Esophagus squamous epithelium (tissue), 5 donors: ENCODE measurements around the gene PHF21B. TPM values are rescaled to one million over a fixed set of nuclear protein-coding genes. Genes with fewer than 3 reads are reported as not detected.

ENCODE experiments used
- DNase-seq: peaks from one replicate; lab custom pipeline; 2025; lab: John Stamatoyannopoulos, UW
- H3K27ac ChIP-seq, 4 donors: fragments of 200-600 bp; sonication (generic); one replicate each; pipeline ENCODE4 v1.5.1; 2016 to 2019; ENCODE audit warnings: mild to moderate bottlenecking in 1 of 4
- H3K27me3 ChIP-seq, 4 donors: fragments of 200-600 bp; sonication (generic); 1 replicate in 3 of 4; 2 replicates in 1 of 4; pipeline versions ENCODE4 v1.5.1 to v1.6.0; 2017 to 2021; ENCODE audit warnings: antibody characterized with exemption in 1 of 4
- H3K36me3 ChIP-seq, 3 donors: fragments of 200-600 bp; sonication (generic); one replicate each; pipeline ENCODE4 v1.5.1; 2016 to 2019
- H3K4me1 ChIP-seq, 3 donors: fragments of 200-600 bp; sonication (generic); one replicate each; pipeline ENCODE4 v1.5.1; 2017 to 2019
- H3K4me3 ChIP-seq, 4 donors: fragments of 200-600 bp; sonication (generic); 1 replicate in 3 of 4; 2 replicates in 1 of 4; pipeline ENCODE4 v1.5.1; 2016 to 2019; ENCODE audit warnings: mild to moderate bottlenecking in 2 of 4, moderate library complexity in 1 of 4
- H3K9me3 ChIP-seq, 3 donors: fragments of 200-600 bp; sonication (generic); one replicate each; pipeline ENCODE4 v1.5.1; 2016 to 2019
- POLR2A ChIP-seq, 4 donors: fragments of 450-650 bp; IDR thresholded peaks; one replicate each; pipeline ENCODE4 v1.6.1; 2017; ENCODE audit warnings: antibody characterized with exemption in 4 of 4, mild to moderate bottlenecking in 4 of 4, moderate library complexity in 3 of 4
- WGBS, 2 donors: methylation state at CpG; one replicate each; pipeline ENCODE4 v1.1.5; 2018; 5-methylcytosine and 5-hydroxymethylcytosine counted together
- intact Hi-C: fragments of 100-400 bp; cut with DNase I; formaldehyde crosslinking; loops from one replicate; pipeline ENCODE4 v1.15.0; 2022
- total RNA-seq, 4 donors: library from RNA; depleted of rRNA; stranded (reverse); fragments of >200 nt; gene quantifications; one replicate each; pipeline ENCODE4 v1.1.0, GENCODE V29; 2016
- TF ChIP-seq, protein P1 (sequence below), 6 experiments: fragments of 450-650 bp in 4 of 6; fragments of 200-600 bp in 2 of 6; sonication (generic) in 2 of 6; IDR thresholded peaks; one replicate each; pipeline ENCODE4 v1.5.1; 2016 to 2019; ENCODE audit warnings: antibody characterized with exemption in 6 of 6, mild to moderate bottlenecking in 4 of 6, moderate library complexity in 4 of 6
- donor health status: DM: yes; HTN: yes; CAD: no.

PHF21B gene
- total RNA-seq, 4 donors from 2014 or later, result 0.04 to 0.19 TPM; not detected in 2

DNA sequence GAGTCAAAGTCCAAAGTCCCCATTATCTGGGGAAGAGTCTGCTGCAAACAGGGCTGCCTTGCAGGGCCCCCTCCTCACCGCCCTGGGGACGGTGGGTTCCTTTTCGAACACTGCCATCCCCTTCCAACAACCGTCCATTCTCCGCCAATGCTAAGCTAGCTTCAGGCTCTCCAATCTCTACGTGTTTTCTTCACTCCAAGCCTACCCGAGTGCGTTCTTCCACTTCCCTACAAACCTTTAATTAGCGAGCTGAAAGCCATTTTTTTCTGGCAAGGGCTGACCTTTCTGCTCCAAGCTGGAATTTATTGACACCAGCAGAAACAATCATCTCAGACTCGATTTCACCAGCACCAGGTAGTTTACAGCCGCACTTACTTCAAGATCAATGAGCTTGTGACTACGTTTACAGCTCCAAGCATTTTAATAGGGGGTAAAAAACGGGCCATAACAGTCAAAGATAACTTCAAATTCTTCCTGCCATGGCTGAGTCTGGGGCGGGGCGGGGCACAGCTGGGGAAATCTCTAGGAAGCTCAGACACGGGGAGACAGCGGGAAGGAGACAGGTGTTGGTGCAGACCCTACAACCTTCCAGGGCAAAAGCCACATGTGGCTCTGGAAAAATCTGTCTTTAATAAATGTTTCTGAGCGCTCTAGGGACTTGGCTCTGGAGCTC lies 82.2 kb downstream of the PHF21B start:
- Histone ChIP-seq H3K4me3 (no peak overlapping the region), H3K36me3 (no peaks in the 10 kb centered on the region), H3K4me1 (no peaks in the 10 kb centered on the region), H3K27me3 (peaks cover 0 to 31% (median 0%) of the 10 kb centered on the region in 4 donors), H3K9me3 (no peaks in the 10 kb centered on the region), H3K27ac (no peak overlapping the region)
- WGBS, 2 donors, result 73 to 75% methylated on average over 15 to 18 of the region's 18 CpGs
- intact Hi-C loops, result no loop called here
- no peak for TF ChIP-seq POLR2A (IDR thresholded peaks at IDR 0.05)
- TF ChIP-seq, protein P1, sequence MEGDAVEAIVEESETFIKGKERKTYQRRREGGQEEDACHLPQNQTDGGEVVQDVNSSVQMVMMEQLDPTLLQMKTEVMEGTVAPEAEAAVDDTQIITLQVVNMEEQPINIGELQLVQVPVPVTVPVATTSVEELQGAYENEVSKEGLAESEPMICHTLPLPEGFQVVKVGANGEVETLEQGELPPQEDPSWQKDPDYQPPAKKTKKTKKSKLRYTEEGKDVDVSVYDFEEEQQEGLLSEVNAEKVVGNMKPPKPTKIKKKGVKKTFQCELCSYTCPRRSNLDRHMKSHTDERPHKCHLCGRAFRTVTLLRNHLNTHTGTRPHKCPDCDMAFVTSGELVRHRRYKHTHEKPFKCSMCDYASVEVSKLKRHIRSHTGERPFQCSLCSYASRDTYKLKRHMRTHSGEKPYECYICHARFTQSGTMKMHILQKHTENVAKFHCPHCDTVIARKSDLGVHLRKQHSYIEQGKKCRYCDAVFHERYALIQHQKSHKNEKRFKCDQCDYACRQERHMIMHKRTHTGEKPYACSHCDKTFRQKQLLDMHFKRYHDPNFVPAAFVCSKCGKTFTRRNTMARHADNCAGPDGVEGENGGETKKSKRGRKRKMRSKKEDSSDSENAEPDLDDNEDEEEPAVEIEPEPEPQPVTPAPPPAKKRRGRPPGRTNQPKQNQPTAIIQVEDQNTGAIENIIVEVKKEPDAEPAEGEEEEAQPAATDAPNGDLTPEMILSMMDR (IDR thresholded peaks at IDR 0.05), result no peak
- DNase-seq, result no peak

DNA sequence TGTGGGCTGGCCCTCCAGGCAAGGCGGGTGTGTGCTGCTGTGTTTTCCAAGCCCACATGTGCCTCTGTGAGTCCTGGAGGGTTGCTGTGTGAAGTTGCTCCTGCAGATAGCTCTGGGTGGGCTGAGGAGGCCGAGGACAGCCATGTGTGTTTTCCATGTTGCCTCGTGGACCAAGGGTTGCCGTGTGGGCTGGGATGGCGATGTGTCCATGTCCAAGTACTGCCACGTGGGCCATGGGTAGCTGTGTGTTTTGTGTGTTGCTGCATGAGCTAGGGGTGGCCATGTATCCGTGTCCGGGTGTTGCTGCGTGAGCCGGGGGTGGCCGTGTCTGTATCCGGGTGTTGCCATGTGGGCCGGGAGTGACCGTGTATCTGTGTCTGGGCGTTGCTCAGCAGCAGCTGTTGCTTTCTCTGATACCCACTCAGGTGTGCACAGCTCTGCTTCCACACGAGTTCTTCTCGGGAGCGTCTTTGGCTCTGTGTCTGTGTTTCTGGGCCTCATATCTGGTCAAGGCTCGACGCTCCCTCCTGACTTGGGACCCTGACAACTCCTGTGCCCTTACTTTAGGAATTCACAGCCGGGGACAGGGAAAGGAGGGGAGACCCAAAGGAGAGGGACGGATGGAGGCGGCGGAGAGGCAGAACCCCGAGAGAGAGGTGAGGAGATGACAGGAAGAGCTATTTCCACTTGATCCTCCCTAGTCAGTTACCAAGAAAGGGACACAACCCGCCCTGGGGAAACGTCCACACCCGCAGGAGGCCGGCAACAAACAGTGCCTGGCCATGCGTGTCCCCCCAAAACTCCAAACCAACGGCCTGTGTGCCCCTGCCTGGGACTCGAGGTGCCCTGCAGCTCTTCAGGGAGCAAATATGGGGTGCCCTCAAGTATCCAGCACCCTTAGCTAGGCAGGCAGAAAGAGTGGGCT lies 83.1 kb downstream of the PHF21B start:
- no peaks in the 10 kb centered on the region for H3K4me1 ChIP-seq
- DNase-seq, result no peak
- WGBS, 2 donors, result 73% methylated on average over 2 of the region's 32 CpGs; no CpG with 5 or more reads in 1 of the 2 donors
- peaks cover 0 to 24% (median 0%) of the 10 kb centered on the region in 4 donors for H3K27me3 ChIP-seq
- TF ChIP-seq, protein P1 (IDR thresholded peaks at IDR 0.05), result no peak
- TF ChIP-seq POLR2A (IDR thresholded peaks at IDR 0.05), result no peak
- no peak overlapping the region for H3K27ac ChIP-seq
- no peaks in the 10 kb centered on the region for H3K9me3 ChIP-seq
- H3K36me3 ChIP-seq, result no peaks in the 10 kb centered on the region
- intact Hi-C loops, result no loop called here
- H3K4me3 ChIP-seq, result no peak overlapping the region

DNA sequence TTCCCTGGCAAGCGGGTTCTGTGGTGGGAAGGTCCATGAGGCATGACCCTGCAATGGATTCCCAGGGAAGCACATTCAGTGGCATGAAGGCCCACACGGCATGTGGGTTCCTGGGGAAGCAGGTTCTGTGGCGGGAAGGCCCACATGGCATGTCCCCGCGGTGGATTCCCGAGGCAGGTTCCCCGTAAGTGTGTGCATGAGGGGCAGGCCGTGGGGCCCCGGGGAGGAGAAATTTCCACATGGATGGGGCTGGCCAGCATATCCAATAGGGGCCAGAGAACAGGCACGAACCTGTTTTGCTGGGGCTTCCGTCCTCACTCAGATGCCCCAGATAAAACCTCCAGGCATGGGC lies 83.7 kb downstream of the PHF21B start:
- intact Hi-C loops, result no loop called here
- H3K27ac ChIP-seq, result no peak overlapping the region
- peaks cover 0 to 18% (median 0%) of the 10 kb centered on the region in 4 donors for H3K27me3 ChIP-seq
- no peak for DNase-seq
- H3K9me3 ChIP-seq, result no peaks in the 10 kb centered on the region
- H3K4me1 ChIP-seq, result no peaks in the 10 kb centered on the region
- TF ChIP-seq, protein P1 (IDR thresholded peaks at IDR 0.05), result no peak
- no peak for TF ChIP-seq POLR2A (IDR thresholded peaks at IDR 0.05)
- no peak overlapping the region for H3K4me3 ChIP-seq
- WGBS, 2 donors, result 87 to 92% methylated on average over 8 of the region's 11 CpGs
- H3K36me3 ChIP-seq, result no peaks in the 10 kb centered on the region

DNA sequence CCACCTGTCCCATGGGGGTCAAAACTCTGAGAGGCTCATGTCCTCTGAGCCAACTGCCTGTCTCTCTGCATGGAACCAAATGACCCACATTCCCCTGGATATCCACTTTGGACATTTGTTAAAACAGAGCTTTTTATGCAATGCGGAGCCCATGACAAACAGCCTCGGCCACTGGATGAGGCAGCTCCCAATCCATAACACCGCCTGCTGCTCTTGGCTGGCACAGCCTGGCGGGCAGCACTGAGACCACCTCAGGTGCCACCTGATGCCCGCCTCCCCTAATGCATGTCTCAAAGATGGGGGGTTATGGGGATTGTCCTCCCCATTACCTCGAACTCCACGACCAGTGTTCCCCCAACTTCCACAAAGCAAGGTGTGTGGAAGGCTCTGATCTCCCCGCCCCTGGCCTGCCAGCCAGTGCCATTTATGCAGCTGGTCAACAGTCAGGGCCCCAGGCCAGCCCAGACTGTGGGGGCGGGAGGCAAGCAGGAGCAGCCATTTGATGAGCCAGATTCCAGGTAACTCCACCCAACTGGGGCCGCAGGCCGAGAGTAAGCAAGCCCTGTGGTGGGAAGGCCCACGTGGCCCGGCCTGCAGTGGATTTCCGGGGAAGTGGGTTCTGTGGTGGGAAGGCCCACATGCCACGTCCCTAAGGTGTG lies 84.2 kb downstream of the PHF21B start:
- TF ChIP-seq POLR2A (IDR thresholded peaks at IDR 0.05), result no peak
- TF ChIP-seq, protein P1 (IDR thresholded peaks at IDR 0.05), result no peak
- 83% methylated on average over 3 of the region's 15 CpGs; no CpG with 5 or more reads in 1 of the 2 donors for WGBS, 2 donors
- H3K27me3 ChIP-seq, result peaks cover 0 to 13% (median 0%) of the 10 kb centered on the region in 4 donors
- H3K27ac ChIP-seq, result no peak overlapping the region
- H3K4me3 ChIP-seq, result no peak overlapping the region
- no peaks in the 10 kb centered on the region for H3K4me1 ChIP-seq
- intact Hi-C loops, result no loop called here
- no peak for DNase-seq
- H3K9me3 ChIP-seq, result no peaks in the 10 kb centered on the region
- H3K36me3 ChIP-seq, result no peaks in the 10 kb centered on the region
